ENCODE measurements around the gene HSBP1L1. TPM values are rescaled to one million over a fixed set of nuclear protein-coding genes. Genes with fewer than 3 reads are reported as not detected.

The HSBP1L1 gene
- total RNA-seq, 3 donors from 2014 or later: 24.6 to 42.1 (median 38.3) TPM

- Histone ChIP-seq H3K27ac (peak overlapping the region; percentile 75 to 82), H3K9me3 (no peaks in the 10 kb centered on the region), H3K36me3 (no peaks in the 10 kb centered on the region), H3K4me3 (no peak overlapping the region), H3K27me3 (no peaks in the 10 kb centered on the region), H3K4me1 (peaks cover 0 to 6% of the 10 kb centered on the region in 2 donors)
- intact Hi-C loops (cut with DNase I; ENCODE audit: low total_unique reads): no loop called here
- peak in 1 of 2 donors; percentile 19 for DNase-seq (ENCODE audit: low spot score in 2 of 2)
- TF ChIP-seq CTCF (IDR thresholded peaks at IDR 0.05) (no peak), POLR2AphosphoS5 (IDR thresholded peaks at IDR 0.05) (no peak), POLR2A (IDR thresholded peaks at IDR 0.05) (no peak)
Measured at GRCh38 chr18:79940814-79941472, 23.5 kb upstream of the HSBP1L1 start.

GRCh38 chr18:79941473-79942119, 22.8 kb upstream of the HSBP1L1 start:
- no peaks in the 10 kb centered on the region for H3K9me3 ChIP-seq
- H3K36me3 ChIP-seq: no peaks in the 10 kb centered on the region
- intact Hi-C loops (cut with DNase I; ENCODE audit: low total_unique reads): no loop called here
- DNase-seq (ENCODE audit: low spot score in 2 of 2): peak; percentile 34 to 45
- peak overlapping the region; percentile 75 to 82 for H3K27ac ChIP-seq
- peaks cover 0 to 6% of the 10 kb centered on the region in 2 donors for H3K4me1 ChIP-seq
- H3K27me3 ChIP-seq: no peaks in the 10 kb centered on the region
- peak overlapping the region in 1 of 3 donors; percentile 13 for H3K4me3 ChIP-seq
- no peak for TF ChIP-seq POLR2AphosphoS5 (IDR thresholded peaks at IDR 0.05)
- TF ChIP-seq POLR2A (IDR thresholded peaks at IDR 0.05): no peak
- TF ChIP-seq CTCF (IDR thresholded peaks at IDR 0.05): no peak

GRCh38 chr18:79942211-79942610, 22.2 kb upstream of the HSBP1L1 start:
- no peaks in the 10 kb centered on the region for H3K36me3 ChIP-seq
- intact Hi-C loops (cut with DNase I; ENCODE audit: low total_unique reads): no loop called here
- DNase-seq (ENCODE audit: low spot score in 2 of 2): peak in 1 of 2 donors; percentile 15
- TF ChIP-seq POLR2AphosphoS5 (IDR thresholded peaks at IDR 0.05) (no peak), CTCF (IDR thresholded peaks at IDR 0.05) (no peak), POLR2A (IDR thresholded peaks at IDR 0.05) (no peak)
- no peak overlapping the region for H3K4me3 ChIP-seq
- H3K9me3 ChIP-seq: no peaks in the 10 kb centered on the region
- no peaks in the 10 kb centered on the region for H3K27me3 ChIP-seq
- H3K27ac ChIP-seq: peak overlapping the region; percentile 75 to 82
- H3K4me1 ChIP-seq: peaks cover 0 to 6% of the 10 kb centered on the region in 2 donors

- no peaks in the 10 kb centered on the region for H3K27me3 ChIP-seq
- H3K9me3 ChIP-seq: no peaks in the 10 kb centered on the region
- no peak for TF ChIP-seq CTCF (IDR thresholded peaks at IDR 0.05)
- no peak for TF ChIP-seq POLR2A (IDR thresholded peaks at IDR 0.05)
- no peak for TF ChIP-seq POLR2AphosphoS5 (IDR thresholded peaks at IDR 0.05)
- H3K4me1 ChIP-seq: peaks cover 0 to 6% of the 10 kb centered on the region in 2 donors
- intact Hi-C loops (cut with DNase I; ENCODE audit: low total_unique reads): no loop called here
- DNase-seq (ENCODE audit: low spot score in 2 of 2): peak; percentile 17 to 36
- no peak overlapping the region for H3K4me3 ChIP-seq
- H3K36me3 ChIP-seq: no peaks in the 10 kb centered on the region
- peak overlapping the region; percentile 49 to 82 for H3K27ac ChIP-seq
Measured at GRCh38 chr18:79942786-79943607, 21.4 kb upstream of the HSBP1L1 start.

Data from breast epithelium (tissue), 4 donors.